Fibroblast of skin of back (primary cell): Measurements from ENCODE around the gene URGCP.
"Not testable (repeated sequence)": the region's sequence is repeated elsewhere in the genome, so short reads cannot be mapped to it uniquely, and the experiment has no call there.

Experiments
- DNase-seq: peaks from one replicate; pipeline ENCODE4 v3.0.0-alpha.2; 2013

URGCP gene

DNA sequence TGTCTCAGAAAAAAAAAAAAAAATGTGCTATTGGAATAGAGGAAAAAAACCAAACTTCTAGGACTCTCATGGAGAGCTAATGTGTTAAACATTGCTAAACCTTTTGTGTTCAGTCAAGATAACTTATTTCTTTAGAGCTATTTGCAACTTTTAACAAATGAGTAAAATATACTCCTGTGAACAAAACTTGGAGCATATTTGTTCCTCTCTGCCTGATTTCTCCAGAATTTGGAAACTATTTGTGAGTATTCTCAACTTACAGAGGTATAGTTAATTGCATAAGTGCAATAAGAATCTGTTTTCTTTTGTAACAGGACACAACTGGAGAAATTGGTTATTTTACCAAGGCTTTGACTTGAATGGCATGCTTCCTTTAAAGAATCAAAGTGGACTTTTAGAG, 75.5 kb downstream of the URGCP start:
- DNase-seq = not testable (repeated sequence)
